Measurements from ENCODE around the gene DHDH. TPM values are rescaled to one million over a fixed set of nuclear protein-coding genes. Genes with fewer than 3 reads are reported as not detected.
"Not testable (repeated sequence)": the region's sequence is repeated elsewhere in the genome, so short reads cannot be mapped to it uniquely, and the experiment has no call there.

The DHDH gene
- total RNA-seq, 1 experiment from 2014 or later = 0.15 TPM

GRCh38 chr19:48915757-48916156, 17.7 kb upstream of the DHDH start:
- DNase-seq (ENCODE audit: low read depth) = no peak

- no peak for DNase-seq (ENCODE audit: low read depth)
Measured at GRCh38 chr19:48918071-48918470, 15.4 kb upstream of the DHDH start.

- peak; percentile 40 for DNase-seq (ENCODE audit: low read depth)
Measured at GRCh38 chr19:48918801-48919247, 14.7 kb upstream of the DHDH start.

GRCh38 chr19:48919271-48919670, 14.2 kb upstream of the DHDH start:
- not testable (repeated sequence) for DNase-seq (ENCODE audit: low read depth)

GRCh38 chr19:48920949-48921348, 12.6 kb upstream of the DHDH start:
- DNase-seq (ENCODE audit: low read depth) = no peak

GRCh38 chr19:48921721-48922500, 11.6 kb upstream of the DHDH start:
- no peak for DNase-seq (ENCODE audit: low read depth)

- no peak for DNase-seq (ENCODE audit: low read depth)
Measured at GRCh38 chr19:48922548-48923490, 10.7 kb upstream of the DHDH start.

- DNase-seq (ENCODE audit: low read depth) = peak; percentile 95
Measured at GRCh38 chr19:48925240-48925843, 8.2 kb upstream of the DHDH start.

- not testable (repeated sequence) for DNase-seq (ENCODE audit: low read depth)
Measured at GRCh38 chr19:48925890-48926289, 7.6 kb upstream of the DHDH start.

GRCh38 chr19:48926909-48927308, 6.6 kb upstream of the DHDH start:
- peak; percentile 97 for DNase-seq (ENCODE audit: low read depth)

- not testable (repeated sequence) for DNase-seq (ENCODE audit: low read depth)
Measured at GRCh38 chr19:48927692-48928091, 5.8 kb upstream of the DHDH start.

GRCh38 chr19:48928164-48929025, 5.1 kb upstream of the DHDH start:
- no peak for DNase-seq (ENCODE audit: low read depth)

GRCh38 chr19:48934837-48935236, 1.3 kb downstream of the DHDH start:
- no peak for DNase-seq (ENCODE audit: low read depth)

- no peak for DNase-seq (ENCODE audit: low read depth)
Measured at GRCh38 chr19:48935864-48936263, 2.4 kb downstream of the DHDH start.

- DNase-seq (ENCODE audit: low read depth) = no peak
Measured at GRCh38 chr19:48938256-48938655, 4.8 kb downstream of the DHDH start.

GRCh38 chr19:48940902-48941301, 7.4 kb downstream of the DHDH start:
- DNase-seq (ENCODE audit: low read depth) = no peak

GRCh38 chr19:48943081-48943480, 9.6 kb downstream of the DHDH start:
- no peak for DNase-seq (ENCODE audit: low read depth)

GRCh38 chr19:48945415-48945814, 11.9 kb downstream of the DHDH start:
- DNase-seq (ENCODE audit: low read depth) = no peak

GRCh38 chr19:48945817-48946216, 12.3 kb downstream of the DHDH start:
- DNase-seq (ENCODE audit: low read depth) = no peak

GRCh38 chr19:48946463-48947257, 13.2 kb downstream of the DHDH start:
- DNase-seq (ENCODE audit: low read depth) = no peak

- no peak for DNase-seq (ENCODE audit: low read depth)
Measured at GRCh38 chr19:48947258-48947542, 13.7 kb downstream of the DHDH start.
